GM12872 (cell line): ENCODE data around the gene ARL3.

Source experiments
- TF ChIP-seq, protein P1 (sequence below): IDR thresholded peaks from 3 replicates; pipeline ENCODE4 v1.5.1; 2011; ENCODE audit warnings: low read depth, mild to moderate bottlenecking, low read length, moderate library complexity; ENCODE audit not compliant: insufficient read depth

Gene ARL3

DNA sequence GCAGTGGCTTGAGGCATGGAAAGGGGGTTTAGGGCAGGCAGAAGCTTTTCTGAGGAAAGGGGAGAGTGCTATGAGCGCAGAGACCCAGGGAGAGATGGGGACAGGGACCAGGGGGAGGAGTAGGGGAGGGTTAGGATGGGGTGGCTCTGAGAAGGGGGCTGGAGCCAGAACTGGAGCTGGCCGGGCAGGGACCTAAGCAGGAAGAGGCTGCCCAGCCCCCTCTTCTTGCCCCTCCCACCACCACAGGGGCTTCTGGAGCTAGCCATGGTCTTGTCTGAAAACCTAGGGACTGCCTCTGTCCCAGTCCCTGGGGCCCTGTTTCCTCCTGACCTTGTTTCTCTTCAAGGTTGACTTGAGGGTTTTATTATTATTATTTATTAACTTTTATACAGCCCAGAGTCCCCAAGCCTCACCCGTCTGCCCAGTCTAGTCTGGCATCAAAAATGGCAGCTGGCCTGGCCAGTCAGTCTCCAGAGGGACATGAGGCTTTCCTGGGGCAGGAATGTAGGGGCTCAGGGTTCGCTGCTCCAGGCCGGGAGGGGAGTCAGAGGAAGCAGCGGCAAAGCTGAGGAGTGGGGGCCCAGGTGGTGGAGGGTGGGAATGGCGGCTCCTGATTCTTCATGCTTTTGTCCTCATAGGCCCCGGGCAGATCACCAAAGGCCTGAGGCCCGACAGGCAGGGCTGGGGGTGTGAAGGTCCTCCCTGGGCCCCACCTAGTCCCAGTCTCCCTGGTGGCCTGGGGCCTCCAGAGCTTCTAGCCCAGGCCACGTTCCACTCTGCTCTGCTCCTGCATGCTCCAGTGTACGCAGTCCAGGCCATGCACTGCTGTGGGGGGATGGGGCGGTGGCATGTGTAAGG, 64.2 kb downstream of the ARL3 start:
- TF ChIP-seq, protein P1, sequence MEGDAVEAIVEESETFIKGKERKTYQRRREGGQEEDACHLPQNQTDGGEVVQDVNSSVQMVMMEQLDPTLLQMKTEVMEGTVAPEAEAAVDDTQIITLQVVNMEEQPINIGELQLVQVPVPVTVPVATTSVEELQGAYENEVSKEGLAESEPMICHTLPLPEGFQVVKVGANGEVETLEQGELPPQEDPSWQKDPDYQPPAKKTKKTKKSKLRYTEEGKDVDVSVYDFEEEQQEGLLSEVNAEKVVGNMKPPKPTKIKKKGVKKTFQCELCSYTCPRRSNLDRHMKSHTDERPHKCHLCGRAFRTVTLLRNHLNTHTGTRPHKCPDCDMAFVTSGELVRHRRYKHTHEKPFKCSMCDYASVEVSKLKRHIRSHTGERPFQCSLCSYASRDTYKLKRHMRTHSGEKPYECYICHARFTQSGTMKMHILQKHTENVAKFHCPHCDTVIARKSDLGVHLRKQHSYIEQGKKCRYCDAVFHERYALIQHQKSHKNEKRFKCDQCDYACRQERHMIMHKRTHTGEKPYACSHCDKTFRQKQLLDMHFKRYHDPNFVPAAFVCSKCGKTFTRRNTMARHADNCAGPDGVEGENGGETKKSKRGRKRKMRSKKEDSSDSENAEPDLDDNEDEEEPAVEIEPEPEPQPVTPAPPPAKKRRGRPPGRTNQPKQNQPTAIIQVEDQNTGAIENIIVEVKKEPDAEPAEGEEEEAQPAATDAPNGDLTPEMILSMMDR, result 0 out of 3 replicates have a peak, but pooled peaks have one; percentile 3

DNA sequence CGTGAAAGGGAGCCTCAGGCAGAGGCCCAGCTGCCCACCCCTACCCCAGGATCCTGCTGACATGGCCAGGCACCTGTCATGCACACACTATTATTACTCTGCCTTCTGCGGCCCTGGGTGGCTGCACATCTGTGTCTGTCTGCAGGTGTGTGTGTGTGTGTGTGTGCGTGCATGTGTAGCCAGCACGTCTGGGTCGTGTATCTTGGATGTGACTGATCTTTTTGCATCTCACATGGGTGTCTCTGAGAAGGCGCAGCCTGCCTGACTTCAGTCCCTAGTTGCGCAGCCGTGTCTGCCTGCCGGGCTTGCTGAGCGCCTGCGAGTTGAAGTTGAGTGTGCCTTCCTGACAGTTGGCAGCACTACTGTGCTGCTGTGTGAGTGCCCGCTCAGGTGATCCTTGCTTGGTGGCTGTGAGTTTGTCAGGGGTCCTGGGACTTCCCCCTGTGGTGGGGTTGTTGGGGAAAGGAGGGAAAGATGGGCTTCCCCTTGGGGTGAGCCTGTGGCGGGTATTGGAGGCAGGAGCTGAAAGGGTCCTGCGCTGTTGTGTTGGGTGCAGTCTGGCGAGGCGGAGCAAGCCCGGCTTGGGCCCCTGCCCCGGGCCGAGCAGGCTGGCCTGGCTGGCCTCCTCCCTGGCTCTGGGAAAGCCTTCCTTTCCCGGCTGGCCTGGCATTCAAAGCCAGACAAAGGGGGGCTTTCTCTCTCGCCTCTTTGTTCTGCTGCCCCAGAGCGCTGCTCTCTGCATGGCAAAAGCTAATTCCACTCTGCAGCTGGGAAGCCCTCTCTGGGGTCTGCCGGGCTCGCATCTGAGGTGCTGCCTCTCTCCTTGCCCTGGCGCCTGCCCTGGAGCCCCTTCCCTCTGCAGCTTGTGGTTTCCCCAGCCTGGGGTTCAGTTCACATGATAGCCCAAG, 65.1 kb downstream of the ARL3 start:
- TF ChIP-seq, protein P1, result no peak

DNA sequence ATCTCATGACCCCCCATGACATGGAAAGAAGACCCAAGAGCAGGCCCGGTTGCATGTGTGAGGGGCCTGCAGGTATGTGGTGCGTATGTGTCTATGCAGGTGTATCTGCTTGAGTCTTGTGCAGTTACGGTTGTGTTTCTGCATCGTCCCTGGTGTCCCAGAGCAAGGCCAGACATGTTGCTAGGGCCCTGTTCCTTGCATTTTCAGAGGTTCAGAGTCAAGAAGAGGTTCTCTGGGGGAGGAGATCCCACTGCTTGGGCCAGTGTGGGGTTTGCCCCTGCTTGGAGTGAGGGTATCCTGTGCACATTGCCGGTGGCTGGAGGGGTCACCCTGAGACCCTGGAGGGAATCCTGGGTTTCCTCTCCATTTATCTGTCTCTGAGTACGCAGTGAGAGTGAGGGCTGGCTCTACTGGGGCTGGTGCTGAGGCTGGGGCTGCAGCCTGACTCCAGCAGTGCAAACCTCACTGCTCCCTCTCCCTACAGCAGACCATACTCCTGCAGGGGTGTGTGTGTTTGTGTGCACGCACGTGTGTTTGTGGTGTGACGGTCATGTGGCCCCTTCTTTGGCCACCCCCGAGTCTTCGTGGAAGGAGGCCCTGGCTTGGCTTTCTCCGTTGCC, 65.8 kb downstream of the ARL3 start:
- TF ChIP-seq, protein P1, result no peak

DNA sequence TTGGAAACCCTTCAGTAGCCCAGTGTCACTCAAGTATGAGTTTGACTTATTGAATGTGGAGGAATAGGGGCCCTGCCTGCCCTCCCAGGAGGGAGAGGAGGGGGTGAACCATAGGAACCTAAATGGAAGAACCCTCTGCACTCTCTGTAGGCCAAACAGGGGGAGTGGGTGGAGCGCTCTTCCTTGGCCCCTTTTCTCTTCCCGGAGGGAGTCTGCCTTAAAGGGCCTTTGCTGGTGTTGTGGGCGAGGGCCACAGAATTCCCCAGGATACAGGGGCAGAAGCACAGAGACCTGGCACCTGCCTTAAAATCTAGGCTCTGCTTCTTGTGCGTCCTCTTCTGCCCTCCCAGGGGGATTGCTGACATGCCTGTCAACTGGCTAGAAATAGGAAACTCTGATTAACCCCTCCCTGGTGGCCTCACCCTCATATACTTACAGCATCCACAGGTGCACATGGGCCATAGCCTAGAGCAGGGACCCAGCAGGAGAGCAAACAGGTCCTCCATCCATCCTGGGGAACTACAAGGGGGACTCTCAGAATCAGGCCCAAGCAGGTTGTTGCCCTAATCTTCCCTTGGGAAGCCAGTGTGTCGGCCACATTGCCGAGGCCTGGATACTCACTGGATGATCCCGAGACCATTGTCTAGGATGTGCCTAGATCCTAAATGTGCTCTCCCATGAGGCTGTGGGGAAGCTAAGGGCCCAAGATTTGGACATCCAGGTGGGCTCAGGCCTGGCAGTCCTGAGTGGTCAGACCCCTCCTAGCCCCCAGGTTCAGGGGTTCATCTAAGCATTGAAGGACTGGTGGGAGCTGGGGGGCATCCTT, 66.5 kb downstream of the ARL3 start:
- TF ChIP-seq, protein P1, result no peak

DNA sequence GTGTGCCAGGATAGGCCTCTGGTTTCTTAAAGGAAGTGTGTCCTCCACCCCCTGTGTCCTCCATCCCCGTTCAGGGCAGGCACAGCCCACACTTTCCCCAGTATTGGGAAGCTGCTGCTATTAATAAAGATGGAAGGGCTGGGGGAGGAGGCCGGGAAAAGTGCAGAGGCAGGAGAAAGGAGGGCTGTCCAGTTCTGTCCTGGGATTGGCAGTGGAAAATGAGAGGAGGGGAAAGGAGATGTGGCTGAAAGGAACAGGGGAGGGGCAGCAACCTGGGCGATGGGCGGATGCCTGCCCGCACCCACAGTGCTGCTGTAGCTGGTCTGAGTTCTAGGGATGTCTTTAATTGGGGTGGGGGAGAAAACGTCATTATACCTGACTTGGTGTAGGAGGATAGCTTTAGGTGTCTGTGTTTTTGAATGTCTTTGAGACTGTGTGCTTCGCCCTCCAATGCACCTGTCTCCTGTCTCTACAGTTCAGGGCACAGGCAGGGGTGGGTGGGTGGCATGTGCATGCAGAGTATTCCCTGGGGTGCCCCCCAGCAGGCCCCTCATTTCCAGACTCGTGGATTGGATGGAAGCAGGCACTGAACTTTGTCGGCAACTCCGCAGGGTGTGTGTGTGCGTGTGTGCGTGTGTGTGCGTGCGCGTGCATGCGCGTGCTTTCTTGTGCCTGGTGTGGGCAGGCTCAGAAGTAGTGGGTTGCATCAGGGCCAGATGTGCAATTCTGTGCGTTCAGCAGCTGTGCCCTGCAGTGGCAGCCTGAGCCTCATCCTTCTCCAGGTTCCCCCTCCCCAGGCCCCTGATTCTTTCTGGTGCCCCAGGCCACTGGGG, 67.4 kb downstream of the ARL3 start:
- TF ChIP-seq, protein P1, result no peak
